HG02678 (cell line): ENCODE results near the gene UBE2I.
A peak's percentile ranks its signal among the peaks of the same experiment; 100 is the strongest.
"Not testable (repeated sequence)": the region's sequence is repeated elsewhere in the genome, so short reads cannot be mapped to it uniquely, and the experiment has no call there.

Source experiments
- ATAC-seq: cut with Tn5 transposase; IDR thresholded peaks from one replicate; pipeline ENCODE4 v1.9.1; 2021; ENCODE audit warnings: mild to moderate bottlenecking, moderate library complexity; ENCODE audit not compliant: unreplicated experiment

The UBE2I gene

GRCh38 chr16:1292208-1292607, 17.2 kb upstream of the UBE2I start:
- ATAC-seq, result not testable (repeated sequence)

- ATAC-seq, result not testable (repeated sequence)
Observed at GRCh38 chr16:1292808-1293207, 16.6 kb upstream of the UBE2I start.

DNA sequence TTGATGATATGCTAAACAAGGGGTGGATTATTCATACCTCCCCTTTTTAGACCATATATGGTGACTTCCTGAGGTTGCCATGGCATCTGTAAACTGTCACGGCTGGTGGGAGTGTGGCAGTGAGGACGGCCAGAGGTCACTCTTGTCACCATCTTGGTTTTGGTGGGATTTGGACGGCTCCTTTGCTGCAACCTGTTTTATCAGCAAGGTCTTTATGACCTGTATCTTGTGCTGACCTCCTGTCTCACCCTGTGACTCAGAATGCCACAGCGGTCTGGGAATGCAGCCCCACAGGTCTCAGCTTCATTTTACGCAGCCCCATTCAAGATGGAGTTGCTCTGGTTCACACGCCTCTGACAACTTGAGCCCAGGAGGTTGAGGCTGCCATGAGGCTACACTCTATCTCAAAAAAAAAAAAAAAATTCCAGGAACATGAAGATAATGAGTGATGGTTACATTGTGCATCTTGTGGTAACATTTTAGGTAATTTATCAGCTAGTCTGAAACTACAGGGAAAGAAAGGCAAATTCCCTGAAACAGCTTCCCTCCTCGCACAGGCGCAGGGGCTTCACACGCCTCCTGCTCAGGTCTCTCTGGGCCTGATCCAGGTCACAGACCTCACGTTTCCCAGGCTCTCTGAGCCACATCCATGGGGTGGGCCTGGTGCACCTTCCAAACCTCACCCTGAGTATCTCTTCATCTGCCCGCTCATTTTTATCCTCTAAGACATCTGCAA, 15.3 kb upstream of the UBE2I start:
- ATAC-seq, result no peak

- ATAC-seq, result no peak
Observed at GRCh38 chr16:1295465-1295864, 14.0 kb upstream of the UBE2I start.

DNA sequence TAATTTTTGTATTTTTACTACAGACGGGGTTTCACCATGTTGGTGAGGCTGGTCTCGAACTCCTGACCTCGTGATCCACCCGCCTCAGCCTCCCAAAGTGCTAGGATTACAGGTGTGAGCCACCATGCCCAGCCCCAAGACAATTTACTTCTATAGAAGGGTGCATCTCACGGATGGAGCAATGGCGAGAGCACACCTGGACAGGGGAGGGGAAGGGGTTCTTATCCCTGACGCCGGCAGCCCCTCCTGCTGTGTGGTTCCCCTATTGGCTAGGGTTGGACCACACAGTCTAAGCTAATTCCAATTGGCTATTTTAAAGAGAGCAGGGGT, 12.8 kb upstream of the UBE2I start:
- ATAC-seq, result not testable (repeated sequence)

DNA sequence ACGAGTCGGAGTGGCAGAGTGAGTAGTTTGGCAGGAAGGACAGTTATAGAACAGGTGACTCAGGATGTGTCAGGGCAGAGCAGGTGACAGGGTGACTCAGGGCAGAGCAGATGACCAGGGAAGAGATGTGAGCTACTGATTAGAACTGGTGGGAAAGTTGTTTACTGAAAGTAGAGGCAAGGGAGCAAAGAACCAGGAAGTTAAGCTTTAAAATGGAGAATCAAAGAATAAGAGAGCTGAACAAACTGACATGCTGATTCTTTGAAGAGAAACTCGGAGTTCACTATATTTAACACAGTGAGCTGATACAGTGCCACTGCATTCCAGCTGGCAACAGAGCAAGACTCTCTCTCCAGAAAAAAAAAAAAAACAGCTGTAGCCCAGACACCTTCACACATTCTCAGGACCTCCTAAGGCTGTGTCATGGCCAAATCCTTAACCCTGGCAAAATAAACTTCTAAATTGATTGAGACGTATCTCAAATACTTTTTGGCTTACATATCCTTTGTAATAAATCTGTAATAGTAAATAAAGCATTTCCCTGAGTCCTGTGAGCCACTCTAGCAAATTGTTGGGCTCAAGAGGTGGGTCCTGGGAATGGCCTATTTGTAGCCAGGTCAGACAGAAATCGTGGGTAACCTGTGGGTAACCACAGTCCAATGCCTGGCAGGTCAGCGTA, 12.3 kb upstream of the UBE2I start:
- no peak for ATAC-seq

- ATAC-seq, result no peak
Observed at GRCh38 chr16:1298406-1298805, 11.0 kb upstream of the UBE2I start.

GRCh38 chr16:1299012-1299867, 10.2 kb upstream of the UBE2I start:
- ATAC-seq, result no peak

DNA sequence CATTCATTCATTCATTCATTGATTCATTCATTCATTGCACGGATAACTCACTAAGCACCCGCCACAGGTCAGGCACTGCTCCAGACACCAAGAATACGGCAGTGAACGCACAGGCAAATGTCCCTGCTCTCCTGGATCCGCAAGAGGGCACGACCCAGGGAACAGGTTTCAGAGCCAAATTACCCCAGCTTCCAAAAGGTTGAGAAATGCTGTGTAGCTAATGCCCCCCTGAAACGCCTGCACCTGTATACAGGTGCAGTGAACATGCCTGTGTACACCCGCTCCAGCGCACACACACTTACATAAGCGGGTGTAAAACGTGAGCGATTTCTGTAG, 9.6 kb upstream of the UBE2I start:
- no peak for ATAC-seq

GRCh38 chr16:1300664-1301476, 8.6 kb upstream of the UBE2I start:
- no peak for ATAC-seq

GRCh38 chr16:1301562-1301961, 7.9 kb upstream of the UBE2I start:
- ATAC-seq, result no peak

DNA sequence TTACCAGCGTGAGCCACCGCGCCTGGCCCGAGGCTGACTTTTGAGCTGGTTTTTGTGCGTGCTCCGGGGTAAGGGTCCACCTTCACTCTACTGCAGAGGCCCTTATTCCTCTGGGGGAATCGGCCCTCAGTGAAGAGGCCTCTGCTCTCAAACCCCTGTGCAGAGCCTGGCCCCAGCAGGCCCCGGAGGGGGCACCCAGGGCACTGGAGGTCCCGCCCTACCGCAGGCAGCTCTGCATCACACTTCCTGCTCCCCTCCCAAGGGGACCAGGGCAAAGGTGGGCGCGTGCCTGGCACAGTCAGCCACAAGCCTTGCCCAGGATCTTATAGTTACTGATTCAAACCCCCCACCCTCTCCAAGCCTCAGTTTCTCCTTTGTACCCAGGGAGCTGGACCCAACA, 3.6 kb upstream of the UBE2I start:
- ATAC-seq, result no peak

DNA sequence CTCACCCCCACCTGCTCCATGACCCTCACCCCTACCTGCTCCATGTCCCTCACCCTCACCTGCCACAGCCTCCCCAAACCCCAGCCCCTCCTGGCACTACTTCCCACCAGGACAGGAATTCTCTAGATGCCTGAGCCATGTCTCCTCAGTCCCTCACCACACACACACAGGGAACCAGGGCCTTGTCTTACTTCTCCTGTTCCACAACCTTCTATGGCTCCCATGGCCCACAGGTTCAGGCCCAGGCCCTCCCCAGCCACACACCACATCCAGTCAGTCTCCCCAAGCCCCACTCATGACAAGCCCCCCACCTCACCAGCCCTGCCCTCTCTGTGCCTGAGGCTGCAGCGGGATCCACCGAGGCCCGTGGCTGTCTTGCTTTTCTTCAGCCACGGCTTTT, 3.1 kb upstream of the UBE2I start:
- ATAC-seq, result no peak

GRCh38 chr16:1308036-1308976, 1.1 kb upstream of the UBE2I start:
- ATAC-seq, result no peak

DNA sequence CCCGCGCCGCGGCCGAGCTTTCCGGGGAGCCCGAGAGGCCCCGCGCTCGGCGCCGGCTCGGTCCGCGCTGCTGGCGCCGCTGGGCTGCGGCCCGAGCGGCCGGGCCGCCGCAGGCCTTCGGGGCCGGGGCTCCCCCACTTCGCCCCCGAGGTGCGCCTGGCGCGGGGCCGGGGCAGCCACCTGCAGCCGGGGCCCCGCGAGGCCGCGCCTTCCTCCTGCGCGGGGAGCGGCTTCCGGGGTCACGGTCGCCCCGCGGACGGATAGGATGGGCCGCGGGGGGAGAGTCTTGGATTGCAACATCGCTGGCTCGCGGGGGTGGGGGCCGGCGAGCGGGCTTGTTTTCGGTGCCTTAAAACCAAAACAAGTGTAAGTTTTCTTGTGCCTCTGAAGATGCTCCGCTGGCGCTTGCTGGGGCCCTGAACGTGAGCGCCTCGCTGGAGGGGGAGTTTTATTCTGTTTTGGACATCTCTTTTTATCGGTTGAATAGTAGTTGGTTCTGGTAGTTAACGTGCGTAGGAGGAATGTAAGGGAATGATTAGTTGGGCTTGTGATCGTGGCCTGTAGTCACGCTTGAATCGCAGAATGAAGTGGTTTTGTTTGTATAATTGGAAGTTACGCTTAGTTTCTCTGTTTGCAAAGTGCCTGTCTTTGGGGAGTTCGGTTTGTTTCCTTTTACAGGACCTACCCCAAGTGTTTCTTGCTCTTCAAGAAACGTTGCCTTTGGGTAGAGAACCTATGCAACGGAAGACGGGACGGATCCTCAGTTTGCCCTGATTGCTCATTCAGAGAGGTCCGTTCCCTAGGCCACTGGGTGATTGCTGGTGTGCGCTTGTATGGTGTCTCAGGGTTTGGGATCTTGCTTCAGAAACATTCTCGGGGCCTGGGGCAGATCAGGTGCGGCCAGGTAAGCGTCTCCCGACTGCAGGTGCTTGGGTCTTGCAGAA, 724 bp downstream of the UBE2I start:
- peak; percentile 6 for ATAC-seq

DNA sequence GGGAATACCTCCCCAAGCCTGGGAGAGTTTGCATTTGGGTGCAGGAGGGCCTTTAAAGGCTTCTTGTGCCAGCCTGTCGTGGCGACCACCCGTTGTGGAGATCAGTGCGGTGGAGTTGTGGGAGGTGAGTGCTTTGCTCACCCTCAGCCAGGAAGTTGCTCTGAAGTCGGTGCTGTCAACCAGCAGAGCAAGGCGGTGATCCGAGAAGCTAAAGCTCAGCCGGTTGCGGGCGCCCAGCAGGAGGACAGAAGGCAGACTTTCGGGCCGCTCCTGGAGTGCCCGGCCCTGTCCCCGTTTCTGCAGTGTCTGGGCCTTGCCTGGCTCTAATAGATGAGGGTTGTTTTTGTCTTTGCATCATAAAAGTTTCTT, 1.4 kb downstream of the UBE2I start:
- no peak for ATAC-seq

DNA sequence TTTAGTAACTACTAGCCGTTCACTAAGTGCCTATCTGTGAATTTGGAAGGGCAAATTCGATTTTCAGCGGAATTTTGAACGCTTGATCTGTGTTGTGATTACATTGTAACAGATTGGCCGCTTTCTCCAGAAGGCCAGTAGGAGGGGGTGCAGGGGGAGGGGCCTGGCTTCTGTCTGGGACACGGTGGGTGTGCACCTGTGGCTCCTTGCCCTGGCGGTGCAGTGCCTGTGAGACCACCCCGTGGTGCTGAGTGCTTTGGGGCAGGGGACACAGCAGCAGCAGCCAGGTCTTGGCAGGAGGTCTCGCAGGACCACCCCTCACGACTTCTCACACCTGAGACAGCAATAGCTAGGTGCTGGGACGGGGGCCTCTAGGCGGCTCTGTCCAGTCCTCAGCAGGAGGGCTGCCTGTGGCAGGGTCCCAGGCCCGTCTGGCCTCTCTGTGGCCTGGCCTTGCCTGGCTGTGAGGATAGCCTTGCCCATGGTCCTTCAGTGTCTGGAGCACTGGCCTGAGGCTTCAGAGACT, 1.8 kb downstream of the UBE2I start:
- ATAC-seq, result no peak

- no peak for ATAC-seq
Observed at GRCh38 chr16:1311738-1312466, 2.5 kb downstream of the UBE2I start.
